DOHH2 (cell line): ENCODE data around the gene SIVA1.

ENCODE experiments used
- EZH2phosphoT487 ChIP-seq: fragments of 200-600 bp; sonication (generic); IDR thresholded peaks from 2 replicates; pipeline ENCODE4 v1.6.1; 2017; ENCODE audit warnings: borderline replicate concordance, mild to moderate bottlenecking, antibody characterized with exemption, low read length, moderate library complexity, mixed read lengths
- TF ChIP-seq, protein P1 (sequence below): fragments of 200-600 bp; sonication (generic); IDR thresholded peaks from one replicate; pipeline ENCODE4 v1.5.1; 2014; ENCODE audit warnings: antibody characterized with exemption, mild to moderate bottlenecking, low read depth, low read length; ENCODE audit not compliant: poor library complexity, severe bottlenecking

DNA sequence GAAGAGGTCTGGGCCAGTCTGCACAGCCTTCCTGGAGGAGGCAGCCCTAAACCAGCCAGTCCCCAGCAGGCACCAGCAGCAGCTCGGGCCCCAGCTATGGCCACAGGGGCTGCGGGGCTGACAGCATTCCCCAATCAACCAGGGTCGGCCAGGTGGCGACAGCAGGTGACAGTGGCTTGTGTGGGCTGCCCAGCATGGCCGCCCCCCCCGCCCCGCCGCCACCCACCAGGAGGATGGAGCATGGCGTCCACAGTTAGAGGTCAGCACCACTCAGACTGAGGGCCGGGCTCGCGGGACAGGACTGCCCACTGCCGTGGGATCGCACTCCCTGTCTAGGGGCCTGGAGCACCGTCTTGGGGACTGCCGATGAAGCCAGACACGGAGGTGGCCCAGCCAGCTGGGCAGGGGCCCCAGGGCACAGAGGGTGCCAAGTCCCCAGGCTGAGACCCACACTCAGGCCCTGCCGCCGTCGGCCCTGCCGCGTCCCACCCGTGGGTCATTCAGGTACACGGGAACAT lies 27.6 kb downstream of the SIVA1 start:
- TF ChIP-seq, protein P1, sequence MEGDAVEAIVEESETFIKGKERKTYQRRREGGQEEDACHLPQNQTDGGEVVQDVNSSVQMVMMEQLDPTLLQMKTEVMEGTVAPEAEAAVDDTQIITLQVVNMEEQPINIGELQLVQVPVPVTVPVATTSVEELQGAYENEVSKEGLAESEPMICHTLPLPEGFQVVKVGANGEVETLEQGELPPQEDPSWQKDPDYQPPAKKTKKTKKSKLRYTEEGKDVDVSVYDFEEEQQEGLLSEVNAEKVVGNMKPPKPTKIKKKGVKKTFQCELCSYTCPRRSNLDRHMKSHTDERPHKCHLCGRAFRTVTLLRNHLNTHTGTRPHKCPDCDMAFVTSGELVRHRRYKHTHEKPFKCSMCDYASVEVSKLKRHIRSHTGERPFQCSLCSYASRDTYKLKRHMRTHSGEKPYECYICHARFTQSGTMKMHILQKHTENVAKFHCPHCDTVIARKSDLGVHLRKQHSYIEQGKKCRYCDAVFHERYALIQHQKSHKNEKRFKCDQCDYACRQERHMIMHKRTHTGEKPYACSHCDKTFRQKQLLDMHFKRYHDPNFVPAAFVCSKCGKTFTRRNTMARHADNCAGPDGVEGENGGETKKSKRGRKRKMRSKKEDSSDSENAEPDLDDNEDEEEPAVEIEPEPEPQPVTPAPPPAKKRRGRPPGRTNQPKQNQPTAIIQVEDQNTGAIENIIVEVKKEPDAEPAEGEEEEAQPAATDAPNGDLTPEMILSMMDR = no peak
- no peak for TF ChIP-seq EZH2phosphoT487
